ENCODE results near the gene CDK5. TPM values are rescaled to one million over a fixed set of nuclear protein-coding genes. Genes with fewer than 3 reads are reported as not detected.

The CDK5 gene
- total and polyA plus RNA-seq, 2 of the 13 experiments (the other 11 are each of a cell fraction or from before 2014, with no cell fraction given) = 16.4 to 21.3 TPM

DNA sequence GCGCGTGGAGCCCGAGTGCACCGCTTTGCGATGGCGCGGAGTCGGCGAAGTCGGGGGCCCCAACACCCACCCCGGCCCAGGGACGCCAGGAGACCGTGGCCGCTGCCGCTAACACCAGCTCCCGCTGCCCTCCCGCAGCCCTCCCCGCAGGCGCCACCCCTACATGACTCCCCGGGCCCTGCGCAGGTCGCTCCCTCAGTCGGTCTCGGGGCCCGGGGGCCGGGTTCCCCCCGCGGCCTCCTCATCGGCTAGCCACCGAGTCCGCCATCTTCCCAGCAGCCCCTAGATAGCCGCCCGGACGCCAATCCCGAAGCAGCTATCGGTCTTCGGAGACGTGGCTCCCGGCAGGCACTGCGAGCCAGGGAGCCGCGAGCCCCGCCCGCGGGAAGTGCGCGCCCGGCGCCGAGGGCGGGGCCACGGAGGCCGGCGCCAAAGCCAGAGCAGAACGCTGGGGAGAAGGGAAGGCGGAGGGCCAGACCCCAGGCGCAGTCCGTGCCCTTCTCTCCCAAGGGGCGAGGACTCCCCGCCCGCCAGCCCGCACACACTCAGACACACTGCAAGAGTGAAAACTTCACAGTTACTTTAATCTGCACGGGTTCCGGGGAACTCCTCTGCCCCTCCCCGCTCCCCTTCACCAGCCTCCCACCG, 22.9 kb upstream of the CDK5 start, which contains the start of gene FASTK (continued):
- TF ChIP-seq, protein P1, sequence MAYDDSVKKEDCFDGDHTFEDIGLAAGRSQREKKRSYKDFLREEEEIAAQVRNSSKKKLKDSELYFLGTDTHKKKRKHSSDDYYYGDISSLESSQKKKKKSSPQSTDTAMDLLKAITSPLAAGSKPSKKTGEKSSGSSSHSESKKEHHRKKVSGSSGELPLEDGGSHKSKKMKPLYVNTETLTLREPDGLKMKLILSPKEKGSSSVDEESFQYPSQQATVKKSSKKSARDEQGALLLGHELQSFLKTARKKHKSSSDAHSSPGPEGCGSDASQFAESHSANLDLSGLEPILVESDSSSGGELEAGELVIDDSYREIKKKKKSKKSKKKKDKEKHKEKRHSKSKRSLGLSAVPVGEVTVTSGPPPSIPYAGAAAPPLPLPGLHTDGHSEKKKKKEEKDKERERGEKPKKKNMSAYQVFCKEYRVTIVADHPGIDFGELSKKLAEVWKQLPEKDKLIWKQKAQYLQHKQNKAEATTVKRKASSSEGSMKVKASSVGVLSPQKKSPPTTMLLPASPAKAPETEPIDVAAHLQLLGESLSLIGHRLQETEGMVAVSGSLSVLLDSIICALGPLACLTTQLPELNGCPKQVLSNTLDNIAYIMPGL (CRISPR knock-in tag; IDR thresholded peaks at IDR 0.05; ENCODE audit: borderline replicate concordance in 1 of 2, low read depth in 1 of 2) = peak; percentile 67 to 69
- TF ChIP-seq ZFP36 (IDR thresholded peaks at IDR 0.05; ENCODE audit: borderline replicate concordance, low read depth, low read length, partially characterized antibody) (no peak), NR1H2 (CRISPR knock-in tag; IDR thresholded peaks at IDR 0.05; ENCODE audit: borderline replicate concordance, low read depth) (0 out of 2 replicates have a peak, but pooled peaks have one; percentile 55), ZNF619 (CRISPR knock-in tag; IDR thresholded peaks at IDR 0.05) (peak; percentile 62; the same call in 1 of the 2 replicates), HDAC1 (CRISPR knock-in tag; IDR thresholded peaks at IDR 0.05) (peak; percentile 83), ZNF607 (CRISPR knock-in tag; IDR thresholded peaks at IDR 0.05; ENCODE audit: borderline replicate concordance) (peak; percentile 82; the same call in 1 of the 2 replicates), GABPA (IDR thresholded peaks at IDR 0.05; ENCODE audit: low read depth, low read length) (no peak), GABPA (CRISPR knock-in tag; IDR thresholded peaks at IDR 0.05; ENCODE audit: low read depth) (peak; percentile 40; the same call in 1 of the 2 replicates), JDP2 (CRISPR knock-in tag; IDR thresholded peaks at IDR 0.05; ENCODE audit: borderline replicate concordance) (no peak), ZNF337 (CRISPR knock-in tag; IDR thresholded peaks at IDR 0.05; ENCODE audit: borderline replicate concordance, low read depth) (0 out of 2 replicates have a peak, but pooled peaks have one; percentile 93), ZNF790 (CRISPR knock-in tag; IDR thresholded peaks at IDR 0.05; ENCODE audit: borderline replicate concordance) (peak; percentile 95; the same call in 1 of the 2 replicates), ZC3H4 (CRISPR knock-in tag; IDR thresholded peaks at IDR 0.05; ENCODE audit: borderline replicate concordance) (no peak), THAP11 (CRISPR knock-in tag; IDR thresholded peaks at IDR 0.05) (peak; percentile 95), MIER2 (CRISPR knock-in tag; IDR thresholded peaks at IDR 0.05) (no peak), ZNF224 (CRISPR knock-in tag; IDR thresholded peaks at IDR 0.05) (no peak), ZNF235 (CRISPR knock-in tag; IDR thresholded peaks at IDR 0.05; ENCODE audit: borderline replicate concordance) (no peak)
- TF ChIP-seq, protein P2, sequence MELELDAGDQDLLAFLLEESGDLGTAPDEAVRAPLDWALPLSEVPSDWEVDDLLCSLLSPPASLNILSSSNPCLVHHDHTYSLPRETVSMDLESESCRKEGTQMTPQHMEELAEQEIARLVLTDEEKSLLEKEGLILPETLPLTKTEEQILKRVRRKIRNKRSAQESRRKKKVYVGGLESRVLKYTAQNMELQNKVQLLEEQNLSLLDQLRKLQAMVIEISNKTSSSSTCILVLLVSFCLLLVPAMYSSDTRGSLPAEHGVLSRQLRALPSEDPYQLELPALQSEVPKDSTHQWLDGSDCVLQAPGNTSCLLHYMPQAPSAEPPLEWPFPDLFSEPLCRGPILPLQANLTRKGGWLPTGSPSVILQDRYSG (CRISPR knock-in tag; IDR thresholded peaks at IDR 0.05) = no peak
- TF ChIP-seq, protein P3, sequence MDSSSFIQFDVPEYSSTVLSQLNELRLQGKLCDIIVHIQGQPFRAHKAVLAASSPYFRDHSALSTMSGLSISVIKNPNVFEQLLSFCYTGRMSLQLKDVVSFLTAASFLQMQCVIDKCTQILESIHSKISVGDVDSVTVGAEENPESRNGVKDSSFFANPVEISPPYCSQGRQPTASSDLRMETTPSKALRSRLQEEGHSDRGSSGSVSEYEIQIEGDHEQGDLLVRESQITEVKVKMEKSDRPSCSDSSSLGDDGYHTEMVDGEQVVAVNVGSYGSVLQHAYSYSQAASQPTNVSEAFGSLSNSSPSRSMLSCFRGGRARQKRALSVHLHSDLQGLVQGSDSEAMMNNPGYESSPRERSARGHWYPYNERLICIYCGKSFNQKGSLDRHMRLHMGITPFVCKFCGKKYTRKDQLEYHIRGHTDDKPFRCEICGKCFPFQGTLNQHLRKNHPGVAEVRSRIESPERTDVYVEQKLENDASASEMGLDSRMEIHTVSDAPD (CRISPR knock-in tag; IDR thresholded peaks at IDR 0.05) = 0 out of 2 replicates have a peak, but pooled peaks have one; percentile 42
- TF ChIP-seq, protein P4, sequence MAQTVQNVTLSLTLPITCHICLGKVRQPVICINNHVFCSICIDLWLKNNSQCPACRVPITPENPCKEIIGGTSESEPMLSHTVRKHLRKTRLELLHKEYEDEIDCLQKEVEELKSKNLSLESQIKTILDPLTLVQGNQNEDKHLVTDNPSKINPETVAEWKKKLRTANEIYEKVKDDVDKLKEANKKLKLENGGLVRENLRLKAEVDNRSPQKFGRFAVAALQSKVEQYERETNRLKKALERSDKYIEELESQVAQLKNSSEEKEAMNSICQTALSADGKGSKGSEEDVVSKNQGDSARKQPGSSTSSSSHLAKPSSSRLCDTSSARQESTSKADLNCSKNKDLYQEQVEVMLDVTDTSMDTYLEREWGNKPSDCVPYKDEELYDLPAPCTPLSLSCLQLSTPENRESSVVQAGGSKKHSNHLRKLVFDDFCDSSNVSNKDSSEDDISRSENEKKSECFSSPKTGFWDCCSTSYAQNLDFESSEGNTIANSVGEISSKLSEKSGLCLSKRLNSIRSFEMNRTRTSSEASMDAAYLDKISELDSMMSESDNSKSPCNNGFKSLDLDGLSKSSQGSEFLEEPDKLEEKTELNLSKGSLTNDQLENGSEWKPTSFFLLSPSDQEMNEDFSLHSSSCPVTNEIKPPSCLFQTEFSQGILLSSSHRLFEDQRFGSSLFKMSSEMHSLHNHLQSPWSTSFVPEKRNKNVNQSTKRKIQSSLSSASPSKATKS (CRISPR knock-in tag; IDR thresholded peaks at IDR 0.05) = no peak; the same call in 1 of the 2 replicates
- TF ChIP-seq, protein P5, sequence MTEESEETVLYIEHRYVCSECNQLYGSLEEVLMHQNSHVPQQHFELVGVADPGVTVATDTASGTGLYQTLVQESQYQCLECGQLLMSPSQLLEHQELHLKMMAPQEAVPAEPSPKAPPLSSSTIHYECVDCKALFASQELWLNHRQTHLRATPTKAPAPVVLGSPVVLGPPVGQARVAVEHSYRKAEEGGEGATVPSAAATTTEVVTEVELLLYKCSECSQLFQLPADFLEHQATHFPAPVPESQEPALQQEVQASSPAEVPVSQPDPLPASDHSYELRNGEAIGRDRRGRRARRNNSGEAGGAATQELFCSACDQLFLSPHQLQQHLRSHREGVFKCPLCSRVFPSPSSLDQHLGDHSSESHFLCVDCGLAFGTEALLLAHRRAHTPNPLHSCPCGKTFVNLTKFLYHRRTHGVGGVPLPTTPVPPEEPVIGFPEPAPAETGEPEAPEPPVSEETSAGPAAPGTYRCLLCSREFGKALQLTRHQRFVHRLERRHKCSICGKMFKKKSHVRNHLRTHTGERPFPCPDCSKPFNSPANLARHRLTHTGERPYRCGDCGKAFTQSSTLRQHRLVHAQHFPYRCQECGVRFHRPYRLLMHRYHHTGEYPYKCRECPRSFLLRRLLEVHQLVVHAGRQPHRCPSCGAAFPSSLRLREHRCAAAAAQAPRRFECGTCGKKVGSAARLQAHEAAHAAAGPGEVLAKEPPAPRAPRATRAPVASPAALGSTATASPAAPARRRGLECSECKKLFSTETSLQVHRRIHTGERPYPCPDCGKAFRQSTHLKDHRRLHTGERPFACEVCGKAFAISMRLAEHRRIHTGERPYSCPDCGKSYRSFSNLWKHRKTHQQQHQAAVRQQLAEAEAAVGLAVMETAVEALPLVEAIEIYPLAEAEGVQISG (CRISPR knock-in tag; IDR thresholded peaks at IDR 0.05) = peak; percentile 97

Measured in HepG2 (cell line).